ENCODE measurements around the gene FIBCD1. TPM values are rescaled to one million over a fixed set of nuclear protein-coding genes. Genes with fewer than 3 reads are reported as not detected.

Gene FIBCD1
- polyA plus RNA-seq, 1 donor: not detected

DNA sequence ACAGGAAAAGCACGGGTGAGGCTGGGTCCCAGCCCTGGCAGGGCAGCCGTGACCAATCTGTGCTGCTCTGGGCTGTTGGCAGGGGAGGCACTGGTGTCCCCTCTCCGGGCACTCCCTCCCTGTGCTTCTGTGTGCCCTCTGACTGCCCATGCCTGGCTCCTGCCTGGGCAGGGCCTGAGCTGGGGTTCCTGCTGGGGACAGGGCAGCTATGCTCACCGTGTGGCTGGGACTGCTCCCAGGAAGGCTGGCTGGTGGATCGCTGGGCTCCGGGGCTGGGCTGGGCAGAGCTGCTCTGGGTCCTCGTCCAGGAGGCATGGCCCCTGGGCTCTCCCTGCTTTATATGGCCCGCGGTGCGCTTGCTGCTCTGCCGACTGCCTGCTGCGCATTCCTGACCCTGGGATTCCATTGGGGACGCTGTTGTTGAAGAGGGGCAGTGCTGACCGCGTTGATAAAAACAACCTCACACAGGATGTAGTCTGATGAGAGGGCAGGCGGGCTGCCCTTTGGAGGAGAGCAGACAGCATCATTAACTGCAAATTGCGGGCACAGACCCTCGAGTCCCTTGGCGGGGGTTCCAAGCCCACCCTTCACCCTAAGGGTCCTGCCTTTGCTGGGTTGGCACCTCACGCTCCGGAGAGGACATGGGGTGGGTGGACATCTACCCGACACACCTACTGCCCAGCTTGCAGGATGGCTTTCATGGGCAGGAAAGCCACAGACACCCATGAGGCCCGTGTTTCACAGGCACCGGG lies 43.4 kb downstream of the FIBCD1 start:
- no peak for DNase-seq (ENCODE audit: low read depth)

DNA sequence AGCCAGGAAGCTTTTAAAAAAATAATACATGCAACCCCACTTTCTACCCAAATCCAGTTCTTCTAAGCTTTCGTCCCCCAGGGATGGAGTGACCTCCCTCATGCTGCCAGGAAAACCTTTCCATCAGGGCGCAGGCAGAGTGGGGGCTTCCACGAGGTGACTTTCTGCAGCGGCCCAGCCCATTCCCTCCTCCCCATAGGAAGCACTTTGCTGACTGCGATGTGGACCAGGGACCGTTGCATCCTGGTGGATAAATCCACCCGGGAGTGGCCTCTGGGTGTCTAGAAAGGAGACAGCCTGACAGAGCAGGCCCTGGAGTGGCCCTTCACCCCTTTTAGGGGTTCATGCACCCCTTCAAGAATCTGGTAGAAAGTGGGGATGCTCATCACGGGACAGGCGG lies 44.0 kb downstream of the FIBCD1 start:
- DNase-seq (ENCODE audit: low read depth): no peak

DNA sequence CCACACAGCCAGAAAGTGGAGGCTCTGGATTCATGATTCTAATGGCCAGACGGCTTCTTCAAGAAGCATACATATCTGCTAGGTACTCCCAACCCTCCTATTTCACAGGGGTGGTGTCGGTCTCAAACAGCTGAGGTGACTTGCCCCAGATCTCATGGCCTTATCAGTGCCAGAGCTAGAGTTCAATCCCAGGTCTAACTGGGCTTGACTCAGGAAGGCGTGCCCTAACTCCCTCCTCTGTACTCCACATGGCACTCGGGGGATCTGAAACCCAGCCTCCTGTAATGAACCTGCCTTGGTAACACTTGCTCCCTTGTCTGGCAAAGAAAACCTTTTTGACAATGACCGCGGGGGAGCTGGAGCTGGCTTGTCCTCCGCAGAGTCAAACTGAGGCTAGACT lies 44.5 kb downstream of the FIBCD1 start:
- DNase-seq (ENCODE audit: low read depth): no peak

DNA sequence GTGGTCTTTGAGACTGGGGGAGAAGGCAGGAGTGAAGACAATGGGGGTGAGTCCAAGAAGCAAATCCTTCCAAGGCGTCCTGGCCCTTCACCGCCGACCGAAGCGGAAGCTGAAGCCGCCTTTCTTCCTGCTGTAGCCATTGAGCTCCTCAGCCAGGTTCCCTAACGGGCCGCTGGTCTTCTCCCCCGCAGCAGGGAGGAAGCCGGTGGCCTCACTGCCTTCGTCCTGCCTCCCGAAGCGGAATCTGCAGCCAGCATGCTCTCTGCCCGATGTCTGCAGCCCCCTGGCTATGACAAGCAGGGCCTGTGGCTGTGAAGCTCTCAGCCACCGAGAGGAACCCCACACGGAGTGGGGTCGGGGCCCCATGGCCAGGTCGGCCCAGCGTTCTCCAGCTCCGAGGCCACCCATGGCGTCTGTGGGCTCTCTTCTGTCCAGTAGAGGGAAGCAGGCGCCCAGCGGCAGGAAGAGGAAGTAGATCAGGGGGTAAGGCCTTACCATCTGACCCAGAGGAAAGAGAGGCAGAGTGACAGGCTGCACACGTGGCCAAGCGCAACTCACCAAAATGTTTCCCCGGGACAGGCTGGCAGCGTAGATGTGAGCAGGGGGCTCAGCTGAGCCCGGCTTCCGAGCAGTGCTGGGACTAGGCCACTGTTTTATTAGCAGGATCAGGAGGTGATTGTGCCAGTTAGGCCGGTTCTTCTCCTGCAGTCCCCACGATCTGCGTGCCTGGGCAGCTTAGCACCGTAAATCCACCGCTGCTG lies 45.5 kb downstream of the FIBCD1 start:
- no peak for DNase-seq (ENCODE audit: low read depth)

DNA sequence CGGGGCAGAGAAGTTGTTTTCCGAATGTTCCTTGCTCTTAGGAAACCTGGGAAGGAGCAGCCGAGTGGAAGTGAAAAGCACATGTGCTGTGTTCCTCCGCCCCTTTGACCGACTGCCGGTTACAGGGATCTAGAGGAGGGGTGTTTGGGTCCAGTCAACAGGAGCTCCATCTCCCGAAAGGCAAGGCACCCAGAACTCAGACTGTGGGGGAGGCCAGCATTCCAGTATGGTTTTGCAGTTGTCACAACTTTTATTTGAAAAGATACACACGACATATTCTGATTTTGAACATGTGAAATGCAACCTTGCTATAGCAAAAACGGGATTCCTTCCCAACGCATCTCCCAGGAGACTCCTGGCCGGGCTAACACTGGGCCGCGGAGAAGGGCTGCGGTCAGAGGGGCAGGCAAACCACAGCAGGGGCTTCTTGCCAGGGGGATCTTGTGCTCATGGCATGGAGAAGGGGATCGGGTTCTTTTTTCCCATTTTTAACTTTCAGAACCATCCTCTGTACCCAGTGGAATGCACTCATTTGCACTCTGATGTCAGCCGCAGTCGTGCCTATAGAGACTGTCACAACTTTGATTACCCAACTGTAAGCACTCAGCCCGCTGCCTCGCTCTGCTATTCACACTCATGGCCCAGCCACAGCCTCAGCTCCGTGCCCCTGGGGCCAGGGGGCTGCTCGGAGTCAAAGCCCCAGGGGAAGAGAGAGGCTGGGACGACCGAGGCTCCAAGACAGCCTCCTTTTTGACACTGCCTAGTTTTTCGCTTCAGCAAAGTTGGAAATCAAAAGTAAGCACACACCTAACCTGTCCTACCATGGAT lies 46.4 kb downstream of the FIBCD1 start:
- DNase-seq (ENCODE audit: low read depth): no peak

DNA sequence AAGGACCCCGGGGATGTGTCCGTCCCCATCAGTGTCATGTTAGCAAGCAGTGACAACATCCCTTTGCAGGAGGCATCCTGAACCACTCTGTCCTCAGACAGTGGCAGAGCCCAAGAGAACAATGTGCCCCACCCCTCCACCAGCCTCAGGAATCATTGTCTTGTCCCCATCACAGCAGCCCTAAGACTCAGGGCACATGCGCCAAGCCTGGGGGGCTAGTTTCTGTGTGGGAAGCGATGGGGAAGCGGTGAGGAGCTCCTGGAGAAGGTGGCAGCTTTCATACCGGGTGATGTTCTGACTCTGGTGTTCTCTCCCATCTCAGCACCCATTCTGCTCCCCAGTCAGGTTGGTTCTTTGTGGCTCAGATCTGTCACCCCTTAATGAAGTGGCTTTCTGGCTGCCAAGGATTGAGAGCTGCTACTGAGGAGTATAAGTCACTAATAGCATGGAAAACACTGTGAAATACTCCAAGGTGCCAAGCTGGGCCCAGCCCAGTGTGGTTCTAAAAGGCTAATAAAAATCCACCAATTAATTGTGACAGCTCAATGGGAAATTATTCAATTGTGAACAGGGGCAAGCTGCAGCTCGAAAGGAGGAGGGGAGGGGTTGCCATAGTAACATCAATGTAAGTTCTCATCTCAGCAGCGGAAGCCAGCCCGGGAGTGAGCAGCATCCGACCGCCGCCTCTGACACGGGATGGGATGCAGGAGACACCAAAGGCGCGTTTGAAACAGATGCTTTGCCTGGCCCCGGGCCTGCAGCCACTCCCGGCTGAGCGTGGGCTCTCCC lies 47.2 kb downstream of the FIBCD1 start:
- DNase-seq (ENCODE audit: low read depth): no peak

DNA sequence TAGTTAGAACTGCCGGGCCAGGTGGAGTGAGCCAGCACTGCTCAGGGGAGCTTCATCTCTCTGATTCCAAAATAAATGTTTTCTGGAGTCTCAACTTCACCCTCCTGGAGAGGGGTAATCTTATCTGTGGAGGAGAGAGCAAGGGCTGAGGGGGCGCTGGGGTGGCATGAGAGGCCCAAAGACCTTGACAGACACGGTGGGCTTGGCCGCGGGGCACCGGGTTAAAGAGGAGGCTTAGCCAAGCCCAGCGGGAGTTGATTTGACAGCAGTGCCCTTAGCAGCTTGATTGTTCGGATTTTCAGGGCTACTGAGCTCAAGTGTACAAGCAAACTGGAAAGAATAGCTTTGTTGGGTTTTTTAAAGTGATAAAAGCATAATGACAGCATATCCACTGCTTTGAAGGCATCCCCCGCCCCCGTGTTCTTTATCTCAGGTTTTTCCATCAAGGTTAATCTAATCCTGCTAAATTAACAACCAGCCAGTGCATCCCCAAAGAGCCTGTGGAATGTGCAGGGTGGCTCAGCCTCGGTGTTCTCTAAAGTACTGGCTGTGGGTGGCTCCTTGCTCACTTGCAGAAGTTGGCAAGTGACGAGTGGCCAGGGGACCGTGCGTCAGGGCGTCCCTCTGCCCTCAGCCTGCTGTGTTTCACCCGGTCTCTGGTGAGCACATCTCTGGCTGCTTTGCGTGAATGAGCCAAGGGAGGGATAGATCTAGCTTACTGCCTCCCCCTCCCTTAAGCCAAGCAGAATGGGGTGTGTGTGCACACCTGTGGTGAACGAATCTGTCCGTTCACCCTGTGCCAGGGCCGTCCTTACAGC lies 48.0 kb downstream of the FIBCD1 start:
- no peak for DNase-seq (ENCODE audit: low read depth)

DNA sequence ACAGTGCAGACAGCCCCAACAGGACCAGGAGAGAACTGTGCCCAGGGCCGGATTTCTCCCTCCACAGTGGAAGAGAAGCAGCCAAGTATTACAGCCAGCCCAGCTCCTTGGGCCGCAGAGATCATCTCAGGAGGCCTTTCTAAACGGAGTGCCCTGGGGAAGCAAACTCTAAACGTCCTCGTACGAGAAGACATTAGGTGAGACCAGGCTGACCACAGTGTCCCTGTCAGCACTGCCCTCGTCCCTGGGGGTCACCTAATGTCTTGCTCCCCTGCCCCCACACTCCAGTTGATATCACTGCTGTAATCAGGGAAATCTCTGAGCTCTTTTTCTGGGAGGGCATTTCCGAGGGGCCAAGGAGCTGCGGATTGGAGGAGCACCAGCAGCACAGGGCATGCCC lies 48.9 kb downstream of the FIBCD1 start:
- DNase-seq (ENCODE audit: low read depth): no peak

DNA sequence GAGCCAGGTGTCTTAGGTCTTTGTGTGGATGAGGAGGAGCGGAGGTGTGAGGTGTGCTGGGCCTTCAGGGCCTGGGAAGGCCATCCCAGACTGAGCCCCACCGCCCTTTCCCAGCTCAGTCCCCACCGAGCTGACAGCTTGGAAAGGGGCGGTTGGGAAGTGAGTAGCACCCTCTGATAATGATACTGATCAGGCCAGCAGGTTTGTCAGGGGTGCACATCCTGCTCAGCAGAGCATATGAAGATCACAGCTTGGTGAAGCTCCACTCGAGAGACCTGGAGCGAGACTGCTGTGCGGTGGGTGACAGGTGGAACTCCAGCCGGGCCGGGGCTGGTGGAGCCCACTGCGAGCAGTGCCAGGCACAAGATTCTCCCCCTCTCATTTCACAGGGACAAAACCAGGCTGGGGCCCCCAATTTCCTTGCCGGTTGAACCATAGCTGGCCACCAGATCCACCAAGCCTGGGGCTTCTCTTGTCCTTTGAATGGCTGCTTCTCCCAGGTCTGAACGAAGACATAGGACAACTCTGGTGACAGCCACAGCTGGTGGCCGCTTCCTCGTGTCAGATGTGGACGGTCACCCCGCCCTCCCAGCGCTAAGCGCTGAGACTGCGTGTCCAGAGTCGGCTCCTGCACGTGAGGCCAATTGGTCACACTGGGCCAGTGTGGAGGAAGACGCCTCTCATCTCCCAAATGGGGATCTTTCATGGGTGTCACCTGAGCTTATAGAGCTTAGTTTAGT lies 50.7 kb downstream of the FIBCD1 start:
- DNase-seq (ENCODE audit: low read depth): no peak

DNA sequence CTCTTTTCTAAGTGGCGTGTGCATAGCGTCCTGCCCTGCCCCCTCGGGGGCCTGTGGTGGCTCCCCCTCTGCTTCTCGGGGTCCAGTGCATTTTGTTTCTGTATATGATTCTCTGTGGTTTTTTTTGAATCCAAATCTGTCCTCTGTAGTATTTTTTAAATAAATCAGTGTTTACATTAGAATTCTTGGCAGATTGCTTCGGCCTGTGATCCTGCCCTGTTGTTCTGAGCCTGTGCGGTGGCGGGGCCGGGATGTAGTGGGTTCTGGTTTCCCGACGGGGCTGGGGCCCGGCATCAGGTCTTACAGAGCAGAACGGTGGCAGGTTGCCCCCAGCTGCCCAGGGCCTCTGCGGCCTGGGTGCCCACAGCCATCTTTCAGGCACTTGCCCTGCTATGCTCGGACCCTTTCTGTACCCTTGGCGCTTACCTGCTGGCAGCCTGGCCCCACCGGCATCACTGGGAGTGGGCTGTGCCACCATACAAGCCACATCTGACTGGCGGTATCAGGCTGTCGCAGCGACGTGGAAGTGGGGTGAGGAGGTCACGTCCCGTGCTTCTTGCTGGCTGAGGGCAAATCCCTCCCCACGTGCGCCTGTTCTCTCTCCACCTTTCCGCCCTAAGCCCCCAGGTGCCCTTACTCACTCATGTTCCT lies 51.4 kb downstream of the FIBCD1 start:
- DNase-seq (ENCODE audit: low read depth): no peak

DNA sequence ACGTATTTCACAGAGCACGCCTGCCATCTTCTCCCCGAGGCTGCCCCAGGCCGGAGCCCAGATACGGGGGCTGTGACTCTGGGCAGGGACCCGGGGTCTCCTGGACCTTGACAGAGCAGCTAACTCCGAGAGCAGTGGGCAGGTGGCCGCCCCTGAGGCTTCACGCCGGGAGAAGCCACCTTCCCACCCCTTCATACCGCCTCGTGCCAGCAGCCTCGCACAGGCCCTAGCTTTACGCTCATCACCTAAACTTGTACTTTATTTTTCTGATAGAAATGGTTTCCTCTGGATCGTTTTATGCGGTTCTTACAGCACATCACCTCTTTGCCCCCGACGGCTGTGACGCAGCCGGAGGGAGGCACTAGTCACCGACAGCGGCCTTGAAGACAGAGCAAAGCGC lies 52.1 kb downstream of the FIBCD1 start:
- no peak for DNase-seq (ENCODE audit: low read depth)

DNA sequence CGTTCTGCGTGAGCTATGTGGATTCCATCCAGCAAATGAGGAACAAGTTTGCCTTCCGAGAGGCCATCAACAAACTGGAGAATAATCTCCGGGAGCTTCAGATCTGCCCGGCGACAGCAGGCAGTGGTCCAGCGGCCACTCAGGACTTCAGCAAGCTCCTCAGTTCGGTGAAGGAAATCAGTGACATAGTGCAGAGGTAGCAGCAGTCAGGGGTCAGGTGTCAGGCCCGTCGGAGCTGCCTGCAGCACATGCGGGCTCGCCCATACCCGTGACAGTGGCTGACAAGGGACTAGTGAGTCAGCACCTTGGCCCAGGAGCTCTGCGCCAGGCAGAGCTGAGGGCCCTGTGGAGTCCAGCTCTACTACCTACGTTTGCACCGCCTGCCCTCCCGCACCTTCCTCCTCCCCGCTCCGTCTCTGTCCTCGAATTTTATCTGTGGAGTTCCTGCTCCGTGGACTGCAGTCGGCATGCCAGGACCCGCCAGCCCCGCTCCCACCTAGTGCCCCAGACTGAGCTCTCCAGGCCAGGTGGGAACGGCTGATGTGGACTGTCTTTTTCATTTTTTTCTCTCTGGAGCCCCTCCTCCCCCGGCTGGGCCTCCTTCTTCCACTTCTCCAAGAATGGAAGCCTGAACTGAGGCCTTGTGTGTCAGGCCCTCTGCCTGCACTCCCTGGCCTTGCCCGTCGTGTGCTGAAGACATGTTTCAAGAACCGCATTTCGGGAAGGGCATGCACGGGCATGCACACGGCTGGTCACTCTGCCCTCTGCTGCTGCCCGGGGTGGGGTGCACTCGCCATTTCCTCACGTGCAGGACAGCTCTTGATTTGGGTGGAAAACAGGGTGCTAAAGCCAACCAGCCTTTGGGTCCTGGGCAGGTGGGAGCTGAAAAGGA lies 53.3 kb downstream of the FIBCD1 start:
- DNase-seq (ENCODE audit: low read depth): no peak

DNA sequence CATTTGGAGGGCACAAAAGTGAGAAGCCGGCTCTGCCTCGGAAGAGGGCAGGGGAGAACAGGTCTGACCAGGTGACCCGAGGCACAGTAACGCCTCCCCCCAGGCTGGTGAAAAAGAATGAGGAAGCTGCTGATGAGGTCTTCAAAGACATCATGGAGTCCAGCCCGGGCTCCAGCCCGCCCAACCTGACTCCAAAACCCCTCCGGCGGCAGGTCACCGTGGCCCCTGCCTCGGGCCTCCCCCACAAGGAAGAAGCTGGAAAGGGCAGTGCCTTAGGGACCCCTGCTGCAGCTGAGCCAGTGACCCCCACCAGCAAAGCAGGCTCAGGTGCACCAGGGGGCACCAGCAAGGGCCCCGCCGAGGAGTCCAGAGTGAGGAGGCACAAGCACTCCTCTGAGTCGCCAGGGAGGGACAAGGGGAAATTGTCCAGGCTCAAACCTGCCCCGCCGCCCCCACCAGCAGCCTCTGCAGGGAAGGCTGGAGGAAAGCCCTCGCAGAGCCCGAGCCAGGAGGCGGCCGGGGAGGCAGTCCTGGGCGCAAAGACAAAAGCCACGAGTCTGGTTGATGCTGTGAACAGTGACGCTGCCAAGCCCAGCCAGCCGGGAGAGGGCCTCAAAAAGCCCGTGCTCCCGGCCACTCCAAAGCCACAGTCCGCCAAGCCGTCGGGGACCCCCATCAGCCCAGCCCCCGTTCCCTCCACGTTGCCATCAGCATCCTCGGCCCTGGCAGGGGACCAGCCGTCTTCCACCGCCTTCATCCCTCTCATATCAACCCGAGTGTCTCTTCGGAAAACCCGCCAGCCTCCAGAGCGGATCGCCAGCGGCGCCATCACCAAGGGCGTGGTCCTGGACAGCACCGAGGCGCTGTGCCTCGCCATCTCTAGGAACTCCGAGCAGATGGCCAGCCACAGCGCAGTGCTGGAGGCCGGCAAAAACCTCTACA lies 54.2 kb downstream of the FIBCD1 start:
- no peak for DNase-seq (ENCODE audit: low read depth)

DNA sequence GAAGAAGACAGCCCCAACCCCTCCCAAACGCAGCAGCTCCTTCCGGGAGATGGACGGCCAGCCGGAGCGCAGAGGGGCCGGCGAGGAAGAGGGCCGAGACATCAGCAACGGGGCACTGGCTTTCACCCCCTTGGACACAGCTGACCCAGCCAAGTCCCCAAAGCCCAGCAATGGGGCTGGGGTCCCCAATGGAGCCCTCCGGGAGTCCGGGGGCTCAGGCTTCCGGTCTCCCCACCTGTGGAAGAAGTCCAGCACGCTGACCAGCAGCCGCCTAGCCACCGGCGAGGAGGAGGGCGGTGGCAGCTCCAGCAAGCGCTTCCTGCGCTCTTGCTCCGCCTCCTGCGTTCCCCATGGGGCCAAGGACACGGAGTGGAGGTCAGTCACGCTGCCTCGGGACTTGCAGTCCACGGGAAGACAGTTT lies 54.9 kb downstream of the FIBCD1 start:
- DNase-seq (ENCODE audit: low read depth): no peak

DNA sequence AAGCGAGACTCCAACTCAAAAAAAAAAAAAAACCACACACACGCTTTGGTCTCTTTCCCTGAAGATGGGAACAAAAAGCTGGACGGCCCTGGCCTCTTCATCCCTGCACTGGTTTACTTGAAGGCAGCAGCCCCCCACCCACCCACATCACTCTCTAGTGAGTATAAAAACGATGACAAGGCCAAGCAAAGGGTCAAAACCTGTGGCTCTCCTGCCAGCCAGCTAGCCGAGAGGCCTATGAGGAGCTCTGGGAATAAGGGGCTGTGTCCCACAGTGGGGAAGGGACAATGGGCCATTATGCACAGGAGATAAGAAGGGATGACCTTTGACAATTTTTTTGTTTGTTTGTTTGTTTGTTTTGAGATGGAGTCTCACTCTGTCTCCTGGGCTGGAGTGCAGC lies 55.6 kb downstream of the FIBCD1 start:
- DNase-seq (ENCODE audit: low read depth): no peak

DNA sequence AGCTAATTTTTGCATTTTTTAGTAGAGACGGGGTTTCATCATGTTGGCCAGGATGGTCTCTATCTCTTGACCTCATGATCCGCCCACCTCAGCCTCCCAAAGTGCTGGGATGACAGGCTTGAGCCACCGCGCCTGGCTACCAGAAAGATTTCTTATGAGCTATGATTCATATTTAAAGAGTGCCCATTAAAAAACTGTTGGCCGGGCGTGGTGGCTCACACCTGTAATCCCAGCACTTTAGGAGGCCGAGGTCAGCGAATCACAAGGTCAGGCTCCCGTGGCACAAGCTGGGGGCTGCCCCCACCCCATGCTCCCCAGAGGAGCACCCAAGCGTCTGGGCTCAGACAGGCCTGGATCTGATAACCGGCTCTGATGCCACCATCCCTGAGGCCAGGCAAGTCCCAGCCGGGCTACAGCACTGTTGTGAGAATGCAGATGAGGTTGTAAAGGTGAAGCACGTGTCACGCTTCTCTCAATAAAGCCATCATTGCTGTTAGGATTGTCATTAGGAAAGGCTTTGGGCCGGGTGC lies 56.3 kb downstream of the FIBCD1 start:
- no peak for DNase-seq (ENCODE audit: low read depth)

DNA sequence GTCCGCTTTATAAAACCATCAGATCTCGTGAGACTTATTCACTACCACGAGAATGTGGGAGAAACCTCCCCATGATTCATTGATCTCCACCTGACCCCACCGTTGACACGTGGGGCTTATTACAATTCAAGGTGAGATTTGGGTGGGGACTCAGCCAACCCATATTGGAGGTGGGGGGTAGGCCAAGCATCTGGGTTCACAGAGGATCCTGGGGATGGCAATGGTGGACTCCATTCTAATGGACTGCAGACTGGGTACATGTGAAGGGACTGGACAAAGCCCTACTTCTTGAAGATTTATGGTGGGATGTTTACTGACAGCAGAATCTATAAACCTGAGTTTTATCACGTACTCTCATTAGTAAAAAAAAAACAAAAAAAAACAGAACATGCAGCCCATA lies 57.5 kb downstream of the FIBCD1 start:
- no peak for DNase-seq (ENCODE audit: low read depth)
